T-cell (primary cell): ENCODE data around the gene MEOX2. TPM values are rescaled to one million over a fixed set of nuclear protein-coding genes. Genes with fewer than 3 reads are reported as not detected.

Experiments used
- total RNA-seq, 35 experiments: library from RNA in 6 of 35; stranded (reverse) in 6 of 35; fragments of 120-200 nt in 1 of 35; gene quantifications; one replicate each; pipeline versions ENCODE4 v1.2.1 to v1.2.4 and lab custom pipeline; 2013 to 2026

Gene MEOX2
- total RNA-seq, 5 donors from 2014 or later (not counting 1 experiment from before 2014, with no cell fraction given) = 0.12 TPM; not detected in 4

Other genes starting within 250 kb of the MEOX2 start
- not detected for gene AGMO, start 124.7 kb downstream of the MEOX2 start, total RNA-seq